OCI-LY7 (cell line): Measurements from ENCODE around the gene TDRD12. TPM values are rescaled to one million over a fixed set of nuclear protein-coding genes. Genes with fewer than 3 reads are reported as not detected.

Experiments used
- BruUV-seq: library from RNA; stranded (reverse); fragments of 400-500 nt; replicated peaks from 2 replicates; lab custom pipeline; 2021; lab: Mats Ljungman, UMichigan
- CTCF ChIA-PET: fragments of 300-600 bp; sonication (Branson Sonifier 250); formaldehyde crosslinking; loops from one replicate; lab custom pipeline; 2022; ENCODE audit warnings: antibody characterized with exemption; ENCODE audit not compliant: unreplicated experiment; lab: Charles Lee
- POLR2A ChIA-PET: fragments of 300-600 bp; sonication (Branson Sonifier 250); formaldehyde crosslinking; loops from one replicate; lab custom pipeline; 2022; ENCODE audit warnings: antibody characterized with exemption; lab: Charles Lee
- DNase-seq: peaks from one replicate; pipeline ENCODE4 v3.0.0-alpha.2; 2015; ENCODE audit warnings: low spot score
- H2AFZ ChIP-seq: fragments of 200-600 bp; sonication (generic), shearing (Covaris generic); 2 replicates; pipeline ENCODE4 v1.6.1; 2014; ENCODE audit warnings: mild to moderate bottlenecking, antibody characterized with exemption, low read length, moderate library complexity
- H3K27ac ChIP-seq: fragments of 200-600 bp; sonication (generic); 2 replicates; pipeline ENCODE4 v1.5.1; 2014; ENCODE audit warnings: mixed run types, low read depth, mild to moderate bottlenecking, moderate library complexity, low read length, inconsistent platforms; ENCODE audit not compliant: poor library complexity, severe bottlenecking
- H3K36me3 ChIP-seq: fragments of 200-600 bp; sonication (generic); 2 replicates; pipeline ENCODE4 v1.6.1; 2014; ENCODE audit warnings: mild to moderate bottlenecking, antibody characterized with exemption, low read length, moderate library complexity, mixed read lengths; ENCODE audit not compliant: insufficient read depth
- H3K4me1 ChIP-seq: fragments of 200-600 bp; sonication (generic); 2 replicates; pipeline ENCODE4 v1.5.1; 2014; ENCODE audit warnings: mild to moderate bottlenecking, low read length; ENCODE audit not compliant: insufficient read depth, poor library complexity, severe bottlenecking
- H3K4me2 ChIP-seq: fragments of 200-600 bp; sonication (generic); 2 replicates; pipeline ENCODE4 v1.6.1; 2014; ENCODE audit warnings: mild to moderate bottlenecking, low read length
- H3K4me3 ChIP-seq: fragments of 200-600 bp; sonication (generic); 2 replicates; pipeline ENCODE4 v1.5.1; 2014; ENCODE audit warnings: mild to moderate bottlenecking, low read depth, low read length; ENCODE audit not compliant: poor library complexity, severe bottlenecking
- H3K79me2 ChIP-seq: fragments of 200-600 bp; sonication (generic); 2 replicates; pipeline ENCODE4 v1.6.1; 2016; ENCODE audit warnings: low read depth, mild to moderate bottlenecking, low read length, moderate library complexity, mixed read lengths; ENCODE audit not compliant: insufficient read depth
- H3K9me2 ChIP-seq: fragments of 200-600 bp; sonication (generic); 2 replicates; pipeline ENCODE4 v1.6.1; 2016; ENCODE audit warnings: mild to moderate bottlenecking, low read length, mixed read lengths; ENCODE audit not compliant: insufficient read depth
- H3K9me3 ChIP-seq: fragments of 200-600 bp; sonication (generic); 2 replicates; pipeline ENCODE4 v1.6.1; 2014; ENCODE audit warnings: mild to moderate bottlenecking, mixed run types, low read length, mixed read lengths
- H4K20me1 ChIP-seq: fragments of 200-600 bp; sonication (generic); 2 replicates; pipeline ENCODE4 v1.6.1; 2014; ENCODE audit warnings: mild to moderate bottlenecking, antibody characterized with exemption, low read length, moderate library complexity, mixed read lengths; ENCODE audit not compliant: insufficient read depth
- EZH2phosphoT487 ChIP-seq: fragments of 200-600 bp; sonication (generic); IDR thresholded peaks from 2 replicates; pipeline ENCODE4 v1.6.1; 2018; ENCODE audit warnings: low read depth, borderline replicate concordance, mild to moderate bottlenecking, mixed run types, antibody characterized with exemption, low read length, moderate library complexity, mixed read lengths
- intact Hi-C: fragments of 100-400 bp; cut with micrococcal nuclease; formaldehyde crosslinking; loops from one replicate; pipeline ENCODE4 v1.10.0; 2022; ENCODE audit not compliant: unreplicated experiment
- total RNA-seq, 2 experiments: library from RNA; depleted of rRNA in 1 of 2; stranded (reverse); fragments of >200 nt in 1 of 2; shearing (Covaris generic) in 1 of 2; gene quantifications; 2 replicates each; pipeline ENCODE4 v1.2.3, GENCODE V29; 2014 to 2022
- TF ChIP-seq, protein P1 (sequence below): fragments of 200-600 bp; sonication (generic); conservative IDR thresholded peaks from 2 replicates; pipeline ENCODE4 v1.5.1; 2014; ENCODE audit warnings: mild to moderate bottlenecking, antibody characterized with exemption, low read length, moderate library complexity, mixed read lengths

TDRD12 gene
- total RNA-seq, 2 experiments from 2014 or later = not detected

GRCh38 chr19:32857584-32857983 is 138.0 kb downstream of the TDRD12 start:
- ChIA-PET CTCF (no interaction called here), POLR2A (no interaction called here)
- Histone ChIP-seq H2AFZ (no peak overlapping the region), H3K79me2 (no peaks in the 10 kb centered on the region), H3K9me2 (no peaks in the 10 kb centered on the region), H3K4me1 (no peaks in the 10 kb centered on the region), H3K36me3 (no peaks in the 10 kb centered on the region), H3K27ac (no peak overlapping the region), H3K4me2 (no peak overlapping the region), H3K9me3 (no peaks in the 10 kb centered on the region), H3K4me3 (no peak overlapping the region), H4K20me1 (no peaks in the 10 kb centered on the region)
- BruUV-seq = no TSS peak
- intact Hi-C loops = no loop called here
- DNase-seq = no peak
- TF ChIP-seq EZH2phosphoT487 = no peak
- TF ChIP-seq, protein P1, sequence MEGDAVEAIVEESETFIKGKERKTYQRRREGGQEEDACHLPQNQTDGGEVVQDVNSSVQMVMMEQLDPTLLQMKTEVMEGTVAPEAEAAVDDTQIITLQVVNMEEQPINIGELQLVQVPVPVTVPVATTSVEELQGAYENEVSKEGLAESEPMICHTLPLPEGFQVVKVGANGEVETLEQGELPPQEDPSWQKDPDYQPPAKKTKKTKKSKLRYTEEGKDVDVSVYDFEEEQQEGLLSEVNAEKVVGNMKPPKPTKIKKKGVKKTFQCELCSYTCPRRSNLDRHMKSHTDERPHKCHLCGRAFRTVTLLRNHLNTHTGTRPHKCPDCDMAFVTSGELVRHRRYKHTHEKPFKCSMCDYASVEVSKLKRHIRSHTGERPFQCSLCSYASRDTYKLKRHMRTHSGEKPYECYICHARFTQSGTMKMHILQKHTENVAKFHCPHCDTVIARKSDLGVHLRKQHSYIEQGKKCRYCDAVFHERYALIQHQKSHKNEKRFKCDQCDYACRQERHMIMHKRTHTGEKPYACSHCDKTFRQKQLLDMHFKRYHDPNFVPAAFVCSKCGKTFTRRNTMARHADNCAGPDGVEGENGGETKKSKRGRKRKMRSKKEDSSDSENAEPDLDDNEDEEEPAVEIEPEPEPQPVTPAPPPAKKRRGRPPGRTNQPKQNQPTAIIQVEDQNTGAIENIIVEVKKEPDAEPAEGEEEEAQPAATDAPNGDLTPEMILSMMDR = no peak

DNA sequence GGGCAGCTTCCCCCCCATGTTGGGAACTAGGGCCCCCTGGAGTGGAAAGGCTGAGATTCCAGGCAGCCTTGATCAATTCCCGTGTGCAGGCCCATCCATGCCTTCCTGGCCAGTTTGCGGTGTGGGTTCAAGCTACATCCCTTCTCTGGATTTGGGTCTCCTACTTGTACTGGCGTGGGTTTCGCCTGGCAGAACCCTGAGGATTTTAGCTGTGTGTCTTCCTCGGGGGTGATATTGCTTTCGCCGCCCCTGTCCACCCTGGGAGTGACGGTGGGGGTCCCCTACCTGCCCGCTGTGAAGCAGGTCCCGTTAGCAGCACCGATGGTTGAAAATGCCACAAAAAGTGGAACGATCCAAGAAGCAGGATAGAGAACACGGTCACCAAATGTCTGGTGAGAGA is 138.6 kb downstream of the TDRD12 start:
- ChIA-PET POLR2A (no interaction called here), CTCF (no interaction called here)
- intact Hi-C loops = no loop called here
- Histone ChIP-seq H3K27ac (no peak overlapping the region), H3K4me1 (no peaks in the 10 kb centered on the region), H4K20me1 (no peaks in the 10 kb centered on the region), H3K79me2 (no peaks in the 10 kb centered on the region), H2AFZ (no peak overlapping the region), H3K4me3 (no peak overlapping the region), H3K9me3 (no peaks in the 10 kb centered on the region), H3K9me2 (no peaks in the 10 kb centered on the region), H3K4me2 (no peak overlapping the region), H3K36me3 (no peaks in the 10 kb centered on the region)
- DNase-seq = no peak
- BruUV-seq = no TSS peak
- TF ChIP-seq, protein P1 = no peak
- TF ChIP-seq EZH2phosphoT487 = no peak

DNA sequence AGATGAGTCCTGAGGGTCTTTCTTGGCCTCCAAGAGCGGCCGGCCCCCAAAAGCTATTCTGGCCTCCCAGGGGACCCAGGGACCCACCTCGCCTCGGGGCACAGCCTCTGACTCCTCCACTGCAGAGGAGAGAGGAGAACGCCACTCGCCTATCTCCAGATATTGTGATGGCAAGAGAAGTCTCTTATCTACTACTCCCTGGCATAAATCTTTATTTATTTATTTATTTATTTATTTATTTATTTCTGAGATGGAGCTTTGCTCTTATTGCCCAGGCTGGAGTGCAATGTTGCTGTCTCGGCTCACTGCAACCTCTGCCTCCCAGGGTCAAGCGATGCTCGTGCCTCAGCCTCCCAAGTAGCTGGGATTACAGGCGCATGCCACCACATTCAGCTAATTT is 139.0 kb downstream of the TDRD12 start:
- intact Hi-C loops = no loop called here
- H3K9me2 ChIP-seq = no peaks in the 10 kb centered on the region
- H3K4me2 ChIP-seq = no peak overlapping the region
- no peaks in the 10 kb centered on the region for H3K4me1 ChIP-seq
- no peak overlapping the region for H3K4me3 ChIP-seq
- no peak for TF ChIP-seq EZH2phosphoT487
- TF ChIP-seq, protein P1 = no peak
- H3K79me2 ChIP-seq = no peaks in the 10 kb centered on the region
- DNase-seq = no peak
- H2AFZ ChIP-seq = no peak overlapping the region
- ChIA-PET CTCF (no interaction called here), POLR2A (no interaction called here)
- H4K20me1 ChIP-seq = no peaks in the 10 kb centered on the region
- no peaks in the 10 kb centered on the region for H3K36me3 ChIP-seq
- no peak overlapping the region for H3K27ac ChIP-seq
- BruUV-seq = no TSS peak
- H3K9me3 ChIP-seq = no peaks in the 10 kb centered on the region
